Hepatocyte (in vitro differentiated cells): ENCODE results near the gene TPCN2. TPM values are rescaled to one million over a fixed set of nuclear protein-coding genes. Genes with fewer than 3 reads are reported as not detected.

Experiments used
- DNase-seq: peaks from one replicate; pipeline ENCODE4 v3.0.0-alpha.2; 2016; ENCODE audit warnings: low spot score
- H2AFZ ChIP-seq: fragments of 200-600 bp; sonication (generic); 2 replicates; pipeline ENCODE4 v1.6.0; 2016; ENCODE audit warnings: antibody characterized with exemption, mild to moderate bottlenecking
- H3K27ac ChIP-seq: fragments of 200-600 bp; sonication (generic); 2 replicates; pipeline ENCODE4 v1.5.1; 2016; ENCODE audit warnings: mild to moderate bottlenecking
- H3K27me3 ChIP-seq: fragments of 200-600 bp; sonication (generic); 2 replicates; pipeline ENCODE4 v1.6.1; 2016
- H3K36me3 ChIP-seq: fragments of 200-600 bp; sonication (generic); replicated peaks from 2 replicates; pipeline ENCODE4 v1.5.1; 2016; ENCODE audit warnings: low read depth; ENCODE audit not compliant: insufficient read depth
- H3K4me1 ChIP-seq: fragments of 200-600 bp; sonication (generic); 2 replicates; pipeline ENCODE4 v1.5.1; 2016; ENCODE audit warnings: mild to moderate bottlenecking, moderate library complexity; ENCODE audit not compliant: insufficient read depth
- H3K4me2 ChIP-seq: fragments of 200-600 bp; sonication (generic); 2 replicates; pipeline ENCODE4 v1.6.0; 2016
- H3K4me3 ChIP-seq: fragments of 200-600 bp; sonication (generic); 2 replicates; pipeline ENCODE4 v1.5.1; 2016; ENCODE audit warnings: mild to moderate bottlenecking
- H3K79me2 ChIP-seq: fragments of 200-600 bp; sonication (generic); 2 replicates; pipeline ENCODE4 v1.6.0; 2017; ENCODE audit warnings: mild to moderate bottlenecking
- H3K9me2 ChIP-seq: fragments of 200-600 bp; sonication (generic); replicated peaks from 2 replicates; pipeline ENCODE4 v1.6.0; 2017; ENCODE audit warnings: mild to moderate bottlenecking; ENCODE audit not compliant: insufficient read depth
- H3K9me3 ChIP-seq: fragments of 200-600 bp; sonication (generic); 2 replicates; pipeline ENCODE4 v1.5.1; 2016; ENCODE audit warnings: low read depth, mild to moderate bottlenecking
- H4K20me1 ChIP-seq: fragments of 200-600 bp; sonication (generic); 2 replicates; pipeline ENCODE4 v1.6.0; 2016; ENCODE audit warnings: mild to moderate bottlenecking; ENCODE audit not compliant: insufficient read depth, poor library complexity, severe bottlenecking
- EZH2 ChIP-seq: fragments of 200-600 bp; sonication (generic); IDR thresholded peaks from 2 replicates; pipeline ENCODE4 v1.6.1; 2016; ENCODE audit warnings: antibody characterized with exemption, mild to moderate bottlenecking, borderline replicate concordance
- EZH2phosphoT487 ChIP-seq: fragments of 200-600 bp; sonication (generic); IDR thresholded peaks from one replicate; pipeline ENCODE4 v1.6.1; 2018; ENCODE audit warnings: antibody characterized with exemption, mild to moderate bottlenecking, low read depth, moderate library complexity; ENCODE audit not compliant: unreplicated experiment, severe bottlenecking
- WGBS: methylation state at CpG from one replicate; pipeline ENCODE4 v1.1.6; 2016; ENCODE audit warnings: low lambda C conversion rate; ENCODE audit errors: missing lambda C conversion rate; 5-methylcytosine and 5-hydroxymethylcytosine counted together
- polyA plus RNA-seq: library from polyadenylated mRNA; unstranded; fragments of >200 nt; fragmentation: Nextera tagmentation; extraction: Ambion mirVana; gene quantifications from 2 replicates; pipeline ENCODE4 v1.2.1, GENCODE V29; 2016
- total RNA-seq: library from RNA; depleted of rRNA; stranded (reverse); fragments of >200 nt; gene quantifications from 2 replicates; pipeline ENCODE4 v1.2.3, GENCODE V29; 2014
- TF ChIP-seq, protein P1 (sequence below): fragments of 200-600 bp; sonication (generic); IDR thresholded peaks from 2 replicates; pipeline ENCODE4 v1.5.1; 2016; ENCODE audit warnings: antibody characterized with exemption, mild to moderate bottlenecking; ENCODE audit not compliant: poor library complexity

TPCN2 gene
- total and polyA plus RNA-seq, 2 experiments from 2014 or later, result 16.6 to 21.3 TPM

DNA sequence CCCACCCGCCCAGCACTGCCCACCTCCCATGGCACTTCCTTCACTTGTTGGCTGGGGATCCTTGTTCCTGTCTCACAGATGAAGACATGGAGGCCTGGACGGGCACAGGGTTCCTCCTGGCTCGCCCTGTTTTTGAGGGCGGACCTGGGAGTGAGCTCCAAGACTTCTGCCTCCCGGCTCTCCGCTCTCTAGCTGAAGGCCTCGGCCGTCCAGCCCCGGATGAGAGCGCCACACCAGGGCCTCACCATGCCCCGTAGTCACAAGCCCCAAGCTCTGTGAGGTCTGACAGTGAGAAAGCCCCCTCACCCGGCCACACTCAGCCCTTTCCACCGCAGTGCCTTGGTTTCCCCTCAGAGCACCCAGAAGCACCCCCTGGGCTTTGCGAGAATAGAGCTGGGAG lies 9.1 kb downstream of the TPCN2 start:
- 87% methylated on average over 14 of the region's 14 CpGs for WGBS
- no peak overlapping the region for H2AFZ ChIP-seq
- H3K27ac ChIP-seq, result no peak overlapping the region
- H3K4me3 ChIP-seq, result no peak overlapping the region
- no peak for TF ChIP-seq EZH2phosphoT487
- TF ChIP-seq, protein P1, sequence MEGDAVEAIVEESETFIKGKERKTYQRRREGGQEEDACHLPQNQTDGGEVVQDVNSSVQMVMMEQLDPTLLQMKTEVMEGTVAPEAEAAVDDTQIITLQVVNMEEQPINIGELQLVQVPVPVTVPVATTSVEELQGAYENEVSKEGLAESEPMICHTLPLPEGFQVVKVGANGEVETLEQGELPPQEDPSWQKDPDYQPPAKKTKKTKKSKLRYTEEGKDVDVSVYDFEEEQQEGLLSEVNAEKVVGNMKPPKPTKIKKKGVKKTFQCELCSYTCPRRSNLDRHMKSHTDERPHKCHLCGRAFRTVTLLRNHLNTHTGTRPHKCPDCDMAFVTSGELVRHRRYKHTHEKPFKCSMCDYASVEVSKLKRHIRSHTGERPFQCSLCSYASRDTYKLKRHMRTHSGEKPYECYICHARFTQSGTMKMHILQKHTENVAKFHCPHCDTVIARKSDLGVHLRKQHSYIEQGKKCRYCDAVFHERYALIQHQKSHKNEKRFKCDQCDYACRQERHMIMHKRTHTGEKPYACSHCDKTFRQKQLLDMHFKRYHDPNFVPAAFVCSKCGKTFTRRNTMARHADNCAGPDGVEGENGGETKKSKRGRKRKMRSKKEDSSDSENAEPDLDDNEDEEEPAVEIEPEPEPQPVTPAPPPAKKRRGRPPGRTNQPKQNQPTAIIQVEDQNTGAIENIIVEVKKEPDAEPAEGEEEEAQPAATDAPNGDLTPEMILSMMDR, result no peak
- no peak for TF ChIP-seq EZH2
- peaks cover 12% of the 10 kb centered on the region for H3K4me1 ChIP-seq
- H3K36me3 ChIP-seq, result no peaks in the 10 kb centered on the region
- H4K20me1 ChIP-seq, result peaks cover 3% of the 10 kb centered on the region
- H3K4me2 ChIP-seq, result no peak overlapping the region
- DNase-seq, result no peak
- peaks cover 33% of the 10 kb centered on the region for H3K79me2 ChIP-seq
- H3K9me2 ChIP-seq, result no peaks in the 10 kb centered on the region
- H3K27me3 ChIP-seq, result no peaks in the 10 kb centered on the region
- no peaks in the 10 kb centered on the region for H3K9me3 ChIP-seq

DNA sequence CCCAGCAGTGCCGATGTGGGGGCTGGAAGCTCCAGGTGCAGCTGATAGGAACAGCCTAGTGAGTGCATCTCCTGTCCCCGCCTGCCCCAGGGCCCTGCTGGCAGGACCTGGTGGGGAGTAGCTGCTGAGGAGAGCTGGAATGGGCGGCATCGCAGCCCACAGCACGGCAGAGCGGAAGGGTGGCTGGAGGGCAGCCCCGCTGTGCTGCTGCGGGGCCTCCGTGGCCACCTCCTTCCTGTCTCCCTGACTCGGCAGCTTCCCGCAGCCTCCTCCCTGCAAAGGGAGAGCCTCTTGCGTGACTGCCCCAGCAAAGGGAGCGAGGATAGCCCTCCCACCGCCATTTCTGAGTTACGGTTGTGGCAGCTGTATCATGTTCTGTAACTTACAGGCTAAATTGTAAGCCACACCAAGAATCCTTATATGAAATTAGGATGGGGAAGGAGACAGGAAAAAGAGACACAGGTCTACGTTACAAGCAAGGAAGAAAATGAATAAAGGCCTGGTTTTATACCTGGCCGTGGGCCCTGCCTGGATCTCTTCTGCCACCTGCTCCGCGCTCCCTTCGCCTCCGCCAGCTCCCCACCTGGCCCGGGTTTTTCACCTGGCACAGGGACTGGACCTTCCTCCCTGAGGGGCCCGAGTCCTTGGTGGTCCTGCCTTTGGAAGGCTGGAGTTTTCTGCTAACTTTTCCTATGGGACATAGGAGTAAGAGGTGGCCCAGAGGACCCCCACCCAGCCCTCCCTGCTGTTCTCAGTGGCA lies 10.0 kb downstream of the TPCN2 start:
- Histone ChIP-seq H4K20me1 (peaks cover 3% of the 10 kb centered on the region), H3K36me3 (no peaks in the 10 kb centered on the region), H3K27ac (no peak overlapping the region), H3K79me2 (peaks cover 24% of the 10 kb centered on the region), H3K4me2 (no peak overlapping the region), H2AFZ (no peak overlapping the region), H3K9me3 (no peaks in the 10 kb centered on the region), H3K9me2 (no peaks in the 10 kb centered on the region), H3K27me3 (no peaks in the 10 kb centered on the region), H3K4me1 (peaks cover 12% of the 10 kb centered on the region), H3K4me3 (no peak overlapping the region)
- TF ChIP-seq EZH2phosphoT487, result no peak
- no peak for TF ChIP-seq EZH2
- TF ChIP-seq, protein P1, result no peak
- no peak for DNase-seq
- 94% methylated on average over 23 of the region's 23 CpGs for WGBS

DNA sequence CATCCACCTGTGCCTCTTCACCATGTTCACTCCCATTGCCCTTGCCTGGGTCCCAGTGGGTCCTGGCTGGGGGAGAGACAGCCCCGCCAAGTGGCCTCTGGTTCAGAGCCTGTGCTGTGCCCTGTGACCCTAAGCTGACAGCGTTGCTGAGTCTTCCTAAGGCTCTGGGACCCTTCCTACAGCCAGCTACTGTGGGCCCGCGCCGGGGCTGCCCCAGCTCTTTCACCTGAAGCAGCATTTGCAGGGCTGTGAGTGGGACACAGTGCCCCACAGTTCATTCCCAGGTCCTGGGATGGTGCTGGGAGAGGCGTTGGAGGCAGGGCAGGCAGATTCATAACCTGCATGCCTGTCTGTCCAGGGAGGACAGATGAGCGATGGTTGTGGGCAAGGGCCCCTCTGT lies 10.7 kb downstream of the TPCN2 start:
- WGBS, result 95% methylated on average over 7 of the region's 7 CpGs

More for the DNA sequence above, 10.7 kb downstream of the TPCN2 start:
- Histone ChIP-seq H3K9me3 (no peaks in the 10 kb centered on the region), H3K27ac (no peak overlapping the region), H4K20me1 (peaks cover 3% of the 10 kb centered on the region), H3K4me2 (no peak overlapping the region), H3K79me2 (peaks cover 18% of the 10 kb centered on the region), H3K27me3 (no peaks in the 10 kb centered on the region), H3K36me3 (no peaks in the 10 kb centered on the region), H3K9me2 (no peaks in the 10 kb centered on the region), H2AFZ (no peak overlapping the region), H3K4me3 (no peak overlapping the region), H3K4me1 (peaks cover 12% of the 10 kb centered on the region)
- DNase-seq, result no peak
- TF ChIP-seq EZH2phosphoT487 (no peak), EZH2 (no peak)
- TF ChIP-seq, protein P1, result no peak
